Heart left ventricle (tissue), 16 donors: ENCODE results near the gene MEG3. TPM values are rescaled to one million over a fixed set of nuclear protein-coding genes. Genes with fewer than 3 reads are reported as not detected.

ENCODE experiments used
- ATAC-seq, 4 donors: fragments of 200-7000 bp; cut with Tn5 transposase; one replicate each; pipeline ENCODE4 v1.9.1; 2020 to 2022; ENCODE audit warnings: moderate library complexity in 4 of 4, mild to moderate bottlenecking in 3 of 4, moderate number of reproducible peaks in 1 of 4
- DNase-seq, 5 donors: peaks; one replicate each; pipeline ENCODE4 v3.0.0-alpha.2; 2020
- H3K27ac ChIP-seq, 12 donors: fragments of 200-600 bp; sonication (generic) in 4 of 12; one replicate each; pipeline versions ENCODE4 v1.5.0 to v1.8.0; 2016 to 2022; ENCODE audit warnings: mild to moderate bottlenecking in 2 of 12
- H3K27me3 ChIP-seq, 9 donors: fragments of 200-600 bp; sonication (generic) in 2 of 9; one replicate each; pipeline versions ENCODE4 v1.5.1 to v1.8.0; 2016 to 2022; ENCODE audit warnings: mild to moderate bottlenecking in 3 of 9
- H3K36me3 ChIP-seq, 9 donors: fragments of 200-600 bp; sonication (generic) in 2 of 9; one replicate each; pipeline versions ENCODE4 v1.5.0 to v1.8.0; 2018 to 2022; ENCODE audit warnings: mild to moderate bottlenecking in 2 of 9
- H3K4me1 ChIP-seq, 12 donors: fragments of 200-600 bp; sonication (generic) in 4 of 12; one replicate each; pipeline versions ENCODE4 v1.5.0 to v1.8.0; 2016 to 2022; ENCODE audit warnings: mild to moderate bottlenecking in 3 of 12
- H3K4me3 ChIP-seq, 12 donors: fragments of 200-600 bp; sonication (generic) in 4 of 12; one replicate each; pipeline versions ENCODE4 v1.5.0 to v1.8.0; 2017 to 2022; ENCODE audit warnings: mild to moderate bottlenecking in 9 of 12, moderate library complexity in 4 of 12
- H3K9me3 ChIP-seq, 12 donors: fragments of 200-600 bp; sonication (generic) in 4 of 12; one replicate each; pipeline versions ENCODE4 v1.5.0 to v1.8.0; 2016 to 2022; ENCODE audit warnings: mild to moderate bottlenecking in 1 of 12
- POLR2A ChIP-seq, 2 donors: fragments of 450-650 bp; IDR thresholded peaks; one replicate each; pipeline ENCODE4 v1.6.1; 2017; ENCODE audit warnings: antibody characterized with exemption in 2 of 2, mild to moderate bottlenecking in 2 of 2, moderate library complexity in 2 of 2
- WGBS, 4 donors: extraction: QIAGEN DNeasy Blood & Tissue Kit in 2 of 4; methylation state at CpG; one replicate each; pipeline versions ENCODE4 v1.1.5 to v1.1.7; 2013 to 2018; 5-methylcytosine and 5-hydroxymethylcytosine counted together
- intact Hi-C, 10 donors: fragments of 100-400 bp; cut with DNase I; formaldehyde crosslinking; loops; one replicate each; pipeline versions ENCODE4 v1.11.1 to v1.14.2; 2022
- polyA plus RNA-seq, 2 donors: library from polyadenylated mRNA; stranded (reverse); fragments of 200-250 nt; gene quantifications; one replicate each; pipeline ENCODE4 v1.2.3, GENCODE V29; 2013
- total RNA-seq, 9 donors: library from RNA; depleted of rRNA in 2 of 9; stranded (reverse); fragments of >200 nt in 2 of 9; fragmentation: NEBNext Ultra II Directional in 3 of 9; extraction: Animal tissue kit (Norgen Biotek cat#: 25700) in 3 of 9; gene quantifications; one replicate each; pipeline versions ENCODE4 v1.1.0 to v1.2.4, GENCODE V29; 2016 to 2023
- TF ChIP-seq, protein P1 (sequence below), 12 donors: fragments of 200-600 bp; sonication (generic) in 4 of 12; IDR thresholded peaks; one replicate each; pipeline versions ENCODE4 v1.5.0 to v1.8.0; 2018 to 2022; ENCODE audit warnings: antibody characterized with exemption in 12 of 12, mild to moderate bottlenecking in 5 of 12
- donor health status: ischemic (EF 13 %, LVEDD 7.1; RV severe dilation, severe dysfunction).
- donor health status: healthy with polysubstance abuse.
- donor health status: DM: no; HTN: yes; CAD: no.
- donor health status: DM: no; HTN: no; CAD: no.
- donor health status: ischemic (EF 25% LVEDD 6.9; RV normal size, moderate dysfunction).
- donor health status: ischemic (EF 25% LVEDD 5.7; RV mildly dilated, moderate dysfunction).
- donor health status: healthy.
- donor health status: DM: yes; HTN: yes; CAD: no.
- donor health status: ischemic (EF 35%, LVEDD 5.7; RV mildly dilated, moderate dysfunction).
- donor health status: nonischemic (EF 11% LVEDD 7.7; RV severe dilation, severe dysfunction).
- donor health status: DM: yes; HTN: yes; CAD: no.
- donor health status: PGD.
- donor health status: ischemic (EF 29% LVEDD 5.4; RV normal size, mild dysfunction).
- donor health status: nonischemic (EF 23%, LVEDD 6.1; RV moderate dilation, normal function).

Gene MEG3
- total and polyA plus RNA-seq, 11 donors: 3.6 to 37.7 (median 9.9) TPM

DNA sequence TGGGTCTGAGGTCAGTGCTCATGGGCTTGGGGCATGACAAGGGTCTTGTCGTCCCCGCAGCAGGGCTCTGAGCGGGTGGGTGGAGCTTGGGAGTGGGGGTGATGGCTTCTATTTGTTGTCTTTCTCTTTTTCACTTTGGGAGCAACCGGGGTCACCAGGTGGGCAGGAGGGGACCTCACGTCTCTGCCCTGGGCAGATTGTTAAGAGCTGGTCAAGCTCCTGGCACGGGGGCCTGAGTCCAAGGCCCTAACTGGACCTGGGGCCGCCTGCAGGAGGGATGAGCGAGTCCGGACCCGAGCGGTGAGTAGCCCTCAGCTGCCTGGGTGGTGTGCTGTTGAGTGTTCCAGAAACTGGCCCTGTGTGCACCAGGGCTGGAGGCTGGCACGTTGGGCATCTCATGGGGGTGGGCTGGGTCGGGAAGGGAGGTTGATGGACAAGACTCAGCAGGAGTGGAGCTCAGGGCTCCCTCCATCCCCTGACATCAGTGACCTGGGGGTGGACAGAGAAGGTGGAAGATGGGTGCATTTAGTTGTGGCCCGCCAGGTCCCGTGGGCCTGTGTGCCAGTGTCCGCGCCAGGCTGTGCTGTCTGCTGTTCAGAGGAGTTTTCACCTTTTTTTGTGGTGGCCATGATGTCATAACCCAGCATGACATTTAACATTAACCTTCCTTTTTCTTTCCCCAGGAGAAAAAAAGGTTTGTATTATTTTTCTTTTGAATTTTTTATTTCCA lies 50.1 kb downstream of the MEG3 start:
- WGBS, 4 donors: 82 to 84% (median 83%) methylated on average over 16 to 17 of the region's 17 CpGs
- Histone ChIP-seq H3K27ac (no peak overlapping the region), H3K27me3 (peaks cover 0 to 21% (median 0%) of the 10 kb centered on the region in 9 donors), H3K9me3 (no peaks in the 10 kb centered on the region), H3K36me3 (no peaks in the 10 kb centered on the region), H3K4me3 (no peak overlapping the region), H3K4me1 (no peaks in the 10 kb centered on the region)
- no peak for ATAC-seq
- intact Hi-C loops: no loop called here
- DNase-seq: peak in 3 of 5 donors; percentile 6 to 25 (median 9)
- TF ChIP-seq POLR2A (IDR thresholded peaks at IDR 0.05): no peak
- TF ChIP-seq, protein P1, sequence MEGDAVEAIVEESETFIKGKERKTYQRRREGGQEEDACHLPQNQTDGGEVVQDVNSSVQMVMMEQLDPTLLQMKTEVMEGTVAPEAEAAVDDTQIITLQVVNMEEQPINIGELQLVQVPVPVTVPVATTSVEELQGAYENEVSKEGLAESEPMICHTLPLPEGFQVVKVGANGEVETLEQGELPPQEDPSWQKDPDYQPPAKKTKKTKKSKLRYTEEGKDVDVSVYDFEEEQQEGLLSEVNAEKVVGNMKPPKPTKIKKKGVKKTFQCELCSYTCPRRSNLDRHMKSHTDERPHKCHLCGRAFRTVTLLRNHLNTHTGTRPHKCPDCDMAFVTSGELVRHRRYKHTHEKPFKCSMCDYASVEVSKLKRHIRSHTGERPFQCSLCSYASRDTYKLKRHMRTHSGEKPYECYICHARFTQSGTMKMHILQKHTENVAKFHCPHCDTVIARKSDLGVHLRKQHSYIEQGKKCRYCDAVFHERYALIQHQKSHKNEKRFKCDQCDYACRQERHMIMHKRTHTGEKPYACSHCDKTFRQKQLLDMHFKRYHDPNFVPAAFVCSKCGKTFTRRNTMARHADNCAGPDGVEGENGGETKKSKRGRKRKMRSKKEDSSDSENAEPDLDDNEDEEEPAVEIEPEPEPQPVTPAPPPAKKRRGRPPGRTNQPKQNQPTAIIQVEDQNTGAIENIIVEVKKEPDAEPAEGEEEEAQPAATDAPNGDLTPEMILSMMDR (IDR thresholded peaks at IDR 0.05): no peak

DNA sequence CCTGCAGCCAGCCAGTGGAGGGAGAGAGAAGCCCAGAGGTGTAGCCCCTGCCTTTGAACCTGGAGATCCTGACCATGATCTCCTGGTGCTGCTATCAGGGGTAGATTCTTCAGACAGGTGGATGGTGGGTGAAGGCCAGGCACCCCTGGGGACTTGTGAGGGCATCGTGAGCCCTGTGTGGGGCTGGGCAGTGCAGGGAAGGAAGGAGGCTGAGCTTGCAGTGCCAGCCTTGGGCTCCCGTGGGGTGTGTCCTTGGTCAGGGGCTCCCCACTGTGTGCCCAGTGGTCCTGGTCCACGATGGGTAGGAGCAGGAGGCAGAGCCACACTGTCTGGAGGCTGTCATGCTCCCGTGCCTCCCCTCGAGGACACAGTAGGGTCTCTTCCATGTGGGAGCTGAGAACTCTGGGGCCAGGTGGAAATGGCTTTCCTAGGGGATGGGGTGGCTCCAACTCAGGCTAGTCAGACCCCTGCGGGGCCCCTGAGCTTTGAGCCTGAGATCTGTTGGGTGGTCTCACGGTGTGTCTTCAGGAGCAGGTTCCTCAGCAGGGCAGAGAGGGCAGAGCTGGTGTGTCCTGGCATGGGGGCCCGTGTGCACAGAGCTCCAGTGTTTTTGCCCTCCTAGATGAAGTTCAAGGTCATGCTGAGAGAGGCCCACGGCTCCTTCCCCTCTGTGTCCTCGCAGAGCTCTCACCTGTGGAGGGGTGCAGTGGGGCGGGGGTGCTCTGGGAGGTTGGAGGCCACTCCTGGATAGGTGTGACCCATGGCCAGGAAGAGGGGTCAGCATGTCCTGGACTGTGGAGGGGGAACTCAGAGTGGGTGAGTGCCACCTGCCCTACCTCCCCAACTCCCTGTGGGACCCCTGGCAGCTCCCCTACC lies 52.6 kb downstream of the MEG3 start:
- peak in 3 of 5 donors; percentile 9 to 48 (median 13) for DNase-seq
- 83 to 87% (median 83%) methylated on average over 3 to 11 of the region's 11 CpGs for WGBS, 4 donors

DNA sequence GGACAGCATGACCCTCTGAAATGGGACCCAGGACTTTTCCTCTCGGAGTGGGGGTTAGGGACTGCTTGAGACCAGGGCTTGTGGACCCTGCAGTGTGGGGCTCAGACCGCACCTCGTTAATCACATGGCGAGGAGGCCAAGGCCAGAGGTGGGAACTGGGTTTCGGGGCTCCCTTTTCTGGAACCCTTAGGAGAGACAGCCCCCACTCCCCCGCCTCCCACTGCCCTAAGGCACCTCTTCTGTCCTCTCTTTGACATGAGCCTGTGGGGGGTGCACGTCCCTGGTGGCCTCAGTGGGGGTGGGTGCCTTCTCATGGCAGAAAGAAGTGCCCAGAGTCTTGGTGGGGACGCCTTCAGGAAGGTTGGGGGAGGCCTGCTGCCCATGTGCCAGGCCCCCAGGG lies 53.3 kb downstream of the MEG3 start:
- DNase-seq: peak in 2 of 5 donors; percentile 10 to 14
- no peak for TF ChIP-seq POLR2A (IDR thresholded peaks at IDR 0.05)
- TF ChIP-seq, protein P1 (IDR thresholded peaks at IDR 0.05): no peak
- H3K9me3 ChIP-seq: no peaks in the 10 kb centered on the region
- no peaks in the 10 kb centered on the region for H3K36me3 ChIP-seq
- WGBS, 4 donors: 77 to 90% (median 84%) methylated on average over 4 to 8 of the region's 8 CpGs
- H3K4me1 ChIP-seq: no peaks in the 10 kb centered on the region
- H3K4me3 ChIP-seq: no peak overlapping the region
- H3K27ac ChIP-seq: no peak overlapping the region
- intact Hi-C loops: no loop called here
- H3K27me3 ChIP-seq: peaks cover 0 to 21% (median 0%) of the 10 kb centered on the region in 9 donors
- ATAC-seq: no peak

More for the DNA sequence above, 52.6 kb downstream of the MEG3 start:
- Histone ChIP-seq H3K4me3 (no peak overlapping the region), H3K36me3 (no peaks in the 10 kb centered on the region), H3K4me1 (no peaks in the 10 kb centered on the region), H3K9me3 (no peaks in the 10 kb centered on the region), H3K27ac (no peak overlapping the region), H3K27me3 (peaks cover 0 to 21% (median 0%) of the 10 kb centered on the region in 9 donors)
- no peak for ATAC-seq
- intact Hi-C loops: no loop called here
- TF ChIP-seq, protein P1 (IDR thresholded peaks at IDR 0.05): no peak
- TF ChIP-seq POLR2A (IDR thresholded peaks at IDR 0.05): no peak

DNA sequence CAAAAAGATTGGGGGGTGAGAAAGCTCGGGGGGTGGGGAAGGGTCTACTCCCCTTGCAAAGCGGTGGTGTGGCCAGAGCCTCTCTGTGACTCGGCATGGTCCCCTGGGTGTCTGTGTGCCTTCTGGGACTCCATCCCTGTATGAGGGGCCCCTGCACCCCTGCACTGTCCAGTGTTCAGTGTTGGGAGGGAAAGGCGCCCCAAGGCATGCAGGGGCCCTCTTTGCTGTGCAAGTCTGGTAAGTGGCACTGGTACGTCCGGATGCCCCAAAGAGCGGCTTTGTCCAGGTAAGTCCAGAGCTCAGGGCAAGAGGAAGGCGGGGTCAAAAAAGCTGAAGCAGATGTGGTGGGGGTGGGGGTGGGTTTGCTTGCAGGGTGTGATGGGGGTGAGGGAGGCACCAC lies 53.9 kb downstream of the MEG3 start:
- no peak for TF ChIP-seq POLR2A (IDR thresholded peaks at IDR 0.05)
- TF ChIP-seq, protein P1 (IDR thresholded peaks at IDR 0.05): no peak
- Histone ChIP-seq H3K36me3 (no peaks in the 10 kb centered on the region), H3K27ac (no peak overlapping the region), H3K4me3 (no peak overlapping the region), H3K9me3 (no peaks in the 10 kb centered on the region), H3K4me1 (no peaks in the 10 kb centered on the region), H3K27me3 (peaks cover 0 to 21% (median 0%) of the 10 kb centered on the region in 9 donors)
- intact Hi-C loops: no loop called here
- DNase-seq (peak in 3 of 5 donors; percentile 2 to 17 (median 12)), ATAC-seq (no peak)
- 85 to 94% (median 92%) methylated on average over 8 of the region's 8 CpGs for WGBS, 4 donors
